ENCODE data around the gene KIR3DL1. TPM values are rescaled to one million over a fixed set of nuclear protein-coding genes. Genes with fewer than 3 reads are reported as not detected.

Gene KIR3DL1
- total and polyA plus RNA-seq, 2 experiments from 2014 or later: not detected

GRCh38 chr19:54804571-54804970 is 11.7 kb upstream of the KIR3DL1 start:
- no peaks in the 10 kb centered on the region for H4K20me1 ChIP-seq (replicated peaks; ENCODE audit: insufficient read depth)
- no peak overlapping the region for H3K4me3 ChIP-seq
- H3K27me3 Mint-ChIP-seq (ENCODE audit: insufficient read depth, low read depth, poor library complexity): peaks cover 6% of the 10 kb centered on the region
- no peaks in the 10 kb centered on the region for H3F3A ChIP-seq (replicated peaks; ENCODE audit: low read depth)
- ATAC-seq: no peak
- H3K79me2 ChIP-seq (replicated peaks; ENCODE audit: insufficient read depth): no peaks in the 10 kb centered on the region
- no peaks in the 10 kb centered on the region for H3K9me2 ChIP-seq (ENCODE audit: insufficient read depth)
- peaks cover 80% of the 10 kb centered on the region for H3K9me3 Mint-ChIP-seq
- no peak overlapping the region for H3K4me3 Mint-ChIP-seq
- no peak for TF ChIP-seq ZNF331 (CRISPR knock-in tag; IDR thresholded peaks at IDR 0.05; ENCODE audit: low read depth)
- TF ChIP-seq REST (IDR thresholded peaks at IDR 0.05; ENCODE audit: unreplicated experiment): no peak
- no peak for TF ChIP-seq NANOG (IDR thresholded peaks at IDR 0.05; ENCODE audit: borderline replicate concordance)
- no peak for TF ChIP-seq ETS1 (IDR thresholded peaks at IDR 0.05)
- TF ChIP-seq POLR2AphosphoS5 (IDR thresholded peaks at IDR 0.05; ENCODE audit: low read depth): no peak
- no peak for TF ChIP-seq JUNB (IDR thresholded peaks at IDR 0.05; ENCODE audit: unreplicated experiment)
- no peak for TF ChIP-seq EZH2phosphoT487 (IDR thresholded peaks at IDR 0.05; ENCODE audit: unreplicated experiment)
- no peak for TF ChIP-seq ZNF114 (CRISPR knock-in tag; IDR thresholded peaks at IDR 0.05)
- TF ChIP-seq CTCF (conservative IDR thresholded peaks at IDR 0.05; ENCODE audit: low read depth in 2 of 2): no peak
- TF ChIP-seq STAT1 (IDR thresholded peaks at IDR 0.05; ENCODE audit: unreplicated experiment): no peak
- TF ChIP-seq, protein P1, sequence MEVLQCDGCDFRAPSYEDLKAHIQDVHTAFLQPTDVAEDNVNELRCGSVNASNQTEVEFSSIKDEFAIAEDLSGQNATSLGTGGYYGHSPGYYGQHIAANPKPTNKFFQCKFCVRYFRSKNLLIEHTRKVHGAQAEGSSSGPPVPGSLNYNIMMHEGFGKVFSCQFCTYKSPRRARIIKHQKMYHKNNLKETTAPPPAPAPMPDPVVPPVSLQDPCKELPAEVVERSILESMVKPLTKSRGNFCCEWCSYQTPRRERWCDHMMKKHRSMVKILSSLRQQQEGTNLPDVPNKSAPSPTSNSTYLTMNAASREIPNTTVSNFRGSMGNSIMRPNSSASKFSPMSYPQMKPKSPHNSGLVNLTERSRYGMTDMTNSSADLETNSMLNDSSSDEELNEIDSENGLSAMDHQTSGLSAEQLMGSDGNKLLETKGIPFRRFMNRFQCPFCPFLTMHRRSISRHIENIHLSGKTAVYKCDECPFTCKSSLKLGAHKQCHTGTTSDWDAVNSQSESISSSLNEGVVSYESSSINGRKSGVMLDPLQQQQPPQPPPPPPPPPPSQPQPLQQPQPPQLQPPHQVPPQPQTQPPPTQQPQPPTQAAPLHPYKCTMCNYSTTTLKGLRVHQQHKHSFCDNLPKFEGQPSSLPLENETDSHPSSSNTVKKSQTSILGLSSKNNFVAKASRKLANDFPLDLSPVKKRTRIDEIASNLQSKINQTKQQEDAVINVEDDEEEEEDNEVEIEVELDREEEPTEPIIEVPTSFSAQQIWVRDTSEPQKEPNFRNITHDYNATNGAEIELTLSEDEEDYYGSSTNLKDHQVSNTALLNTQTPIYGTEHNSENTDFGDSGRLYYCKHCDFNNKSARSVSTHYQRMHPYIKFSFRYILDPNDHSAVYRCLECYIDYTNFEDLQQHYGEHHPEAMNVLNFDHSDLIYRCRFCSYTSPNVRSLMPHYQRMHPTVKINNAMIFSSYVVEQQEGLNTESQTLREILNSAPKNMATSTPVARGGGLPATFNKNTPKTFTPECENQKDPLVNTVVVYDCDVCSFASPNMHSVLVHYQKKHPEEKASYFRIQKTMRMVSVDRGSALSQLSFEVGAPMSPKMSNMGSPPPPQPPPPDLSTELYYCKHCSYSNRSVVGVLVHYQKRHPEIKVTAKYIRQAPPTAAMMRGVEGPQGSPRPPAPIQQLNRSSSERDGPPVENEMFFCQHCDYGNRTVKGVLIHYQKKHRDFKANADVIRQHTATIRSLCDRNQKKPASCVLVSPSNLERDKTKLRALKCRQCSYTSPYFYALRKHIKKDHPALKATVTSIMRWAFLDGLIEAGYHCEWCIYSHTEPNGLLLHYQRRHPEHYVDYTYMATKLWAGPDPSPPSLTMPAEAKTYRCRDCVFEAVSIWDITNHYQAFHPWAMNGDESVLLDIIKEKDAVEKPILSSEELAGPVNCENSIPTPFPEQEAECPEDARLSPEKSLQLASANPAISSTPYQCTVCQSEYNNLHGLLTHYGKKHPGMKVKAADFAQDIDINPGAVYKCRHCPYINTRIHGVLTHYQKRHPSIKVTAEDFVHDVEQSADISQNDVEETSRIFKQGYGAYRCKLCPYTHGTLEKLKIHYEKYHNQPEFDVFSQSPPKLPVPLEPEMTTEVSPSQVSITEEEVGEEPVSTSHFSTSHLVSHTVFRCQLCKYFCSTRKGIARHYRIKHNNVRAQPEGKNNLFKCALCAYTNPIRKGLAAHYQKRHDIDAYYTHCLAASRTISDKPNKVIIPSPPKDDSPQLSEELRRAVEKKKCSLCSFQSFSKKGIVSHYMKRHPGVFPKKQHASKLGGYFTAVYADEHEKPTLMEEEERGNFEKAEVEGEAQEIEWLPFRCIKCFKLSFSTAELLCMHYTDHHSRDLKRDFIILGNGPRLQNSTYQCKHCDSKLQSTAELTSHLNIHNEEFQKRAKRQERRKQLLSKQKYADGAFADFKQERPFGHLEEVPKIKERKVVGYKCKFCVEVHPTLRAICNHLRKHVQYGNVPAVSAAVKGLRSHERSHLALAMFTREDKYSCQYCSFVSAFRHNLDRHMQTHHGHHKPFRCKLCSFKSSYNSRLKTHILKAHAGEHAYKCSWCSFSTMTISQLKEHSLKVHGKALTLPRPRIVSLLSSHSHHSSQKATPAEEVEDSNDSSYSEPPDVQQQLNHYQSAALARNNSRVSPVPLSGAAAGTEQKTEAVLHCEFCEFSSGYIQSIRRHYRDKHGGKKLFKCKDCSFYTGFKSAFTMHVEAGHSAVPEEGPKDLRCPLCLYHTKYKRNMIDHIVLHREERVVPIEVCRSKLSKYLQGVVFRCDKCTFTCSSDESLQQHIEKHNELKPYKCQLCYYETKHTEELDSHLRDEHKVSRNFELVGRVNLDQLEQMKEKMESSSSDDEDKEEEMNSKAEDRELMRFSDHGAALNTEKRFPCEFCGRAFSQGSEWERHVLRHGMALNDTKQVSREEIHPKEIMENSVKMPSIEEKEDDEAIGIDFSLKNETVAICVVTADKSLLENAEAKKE (CRISPR knock-in tag; IDR thresholded peaks at IDR 0.05): no peak
- no peak for TF ChIP-seq CREB1 (CRISPR knock-in tag; IDR thresholded peaks at IDR 0.05; ENCODE audit: low read depth)
- no peak overlapping the region for H2AFZ ChIP-seq
- H3K27me3 ChIP-seq (ENCODE audit: insufficient read depth): no peaks in the 10 kb centered on the region
- no peak overlapping the region for H3K4me2 ChIP-seq
- H3K27ac ChIP-seq (ENCODE audit: low read depth): no peak overlapping the region
- DNase-seq (ENCODE audit: low spot score): no peak
- H3K27ac Mint-ChIP-seq: no peak overlapping the region
- H3K36me3 Mint-ChIP-seq (ENCODE audit: low read depth): peaks cover 51% of the 10 kb centered on the region
- no peaks in the 10 kb centered on the region for H3K4me1 Mint-ChIP-seq
- no peaks in the 10 kb centered on the region for H3K4me1 ChIP-seq (ENCODE audit: insufficient read depth)
- no peaks in the 10 kb centered on the region for H3K36me3 ChIP-seq (ENCODE audit: insufficient read depth)
